Immature natural killer cell (primary cell): ENCODE measurements around the gene EIF3J. TPM values are rescaled to one million over a fixed set of nuclear protein-coding genes. Genes with fewer than 3 reads are reported as not detected.

Experiments
- DNase-seq, 3 donors: peaks; one replicate each; pipeline ENCODE4 v3.0.0; 2022; ENCODE audit warnings: mixed read lengths in 1 of 3
- H3K27ac Mint-ChIP-seq, 6 donors: one replicate each; pipeline ENCODE4 v1.8.0; 2020; ENCODE audit warnings: mixed read lengths in 6 of 6, mild to moderate bottlenecking in 5 of 6, inconsistent platforms in 4 of 6, moderate library complexity in 3 of 6
- H3K27me3 Mint-ChIP-seq, 3 donors: one replicate each; pipeline ENCODE4 v1.8.0; 2020 to 2021; ENCODE audit warnings: low read depth in 3 of 3, mild to moderate bottlenecking in 3 of 3, mixed read lengths in 3 of 3, moderate library complexity in 3 of 3, inconsistent platforms in 1 of 3
- H3K36me3 Mint-ChIP-seq, 3 donors: one replicate each; pipeline ENCODE4 v1.8.0; 2020; ENCODE audit warnings: mixed read lengths in 3 of 3, inconsistent platforms in 2 of 3, mild to moderate bottlenecking in 2 of 3
- H3K4me1 Mint-ChIP-seq, 2 donors: one replicate each; pipeline ENCODE4 v1.8.0; 2020; ENCODE audit warnings: inconsistent platforms in 2 of 2, mild to moderate bottlenecking in 2 of 2, mixed read lengths in 2 of 2, moderate library complexity in 1 of 2
- H3K4me3 Mint-ChIP-seq, 5 donors: one replicate each; pipeline ENCODE4 v1.8.0; 2020; ENCODE audit warnings: mild to moderate bottlenecking in 5 of 5, mixed read lengths in 5 of 5, inconsistent platforms in 3 of 5, moderate library complexity in 3 of 5
- H3K9me3 Mint-ChIP-seq, 6 donors: one replicate each; pipeline ENCODE4 v1.8.0; 2020; ENCODE audit warnings: mild to moderate bottlenecking in 6 of 6, mixed read lengths in 6 of 6, inconsistent platforms in 4 of 6, moderate library complexity in 3 of 6
- polyA plus RNA-seq, 3 donors: library from polyadenylated mRNA; unstranded; fragments of 300-500 nt; fragmentation: Illumina TruSeq; gene quantifications; one replicate each; pipeline ENCODE4 v1.2.3, GENCODE V29; 2021

Gene EIF3J
- polyA plus RNA-seq, 3 donors from 2014 or later = 16.8 to 21.0 (median 19.4) TPM

DNA sequence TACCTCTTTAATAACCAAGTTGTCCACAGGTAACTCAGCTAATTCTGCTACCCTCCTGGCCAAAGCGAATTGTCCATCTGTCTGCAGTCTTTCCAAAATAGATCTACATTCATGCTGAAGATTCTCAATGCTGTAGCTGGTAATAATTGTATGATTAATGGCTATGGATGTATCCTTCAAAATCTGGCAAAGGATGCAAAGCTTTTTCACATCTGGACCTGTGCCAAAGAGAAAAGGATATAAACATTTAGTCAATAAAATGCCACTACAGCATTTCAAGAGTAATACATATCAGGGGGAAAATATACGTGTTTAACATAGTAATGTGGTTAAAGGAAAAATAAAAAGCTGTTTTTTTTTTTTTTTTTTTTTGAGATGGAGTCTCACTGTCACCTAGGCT, 48.7 kb downstream of the EIF3J start:
- H3K27ac Mint-ChIP-seq = peak overlapping the region in 3 of 6 donors; percentile 16 to 36 (median 26)
- H3K4me1 Mint-ChIP-seq = peaks cover 0 to 11% of the 10 kb centered on the region in 2 donors
- H3K9me3 Mint-ChIP-seq = no peaks in the 10 kb centered on the region
- no peak for DNase-seq
- peaks cover 18 to 49% (median 20%) of the 10 kb centered on the region in 3 donors for H3K36me3 Mint-ChIP-seq
- no peak overlapping the region for H3K4me3 Mint-ChIP-seq
- no peaks in the 10 kb centered on the region for H3K27me3 Mint-ChIP-seq

DNA sequence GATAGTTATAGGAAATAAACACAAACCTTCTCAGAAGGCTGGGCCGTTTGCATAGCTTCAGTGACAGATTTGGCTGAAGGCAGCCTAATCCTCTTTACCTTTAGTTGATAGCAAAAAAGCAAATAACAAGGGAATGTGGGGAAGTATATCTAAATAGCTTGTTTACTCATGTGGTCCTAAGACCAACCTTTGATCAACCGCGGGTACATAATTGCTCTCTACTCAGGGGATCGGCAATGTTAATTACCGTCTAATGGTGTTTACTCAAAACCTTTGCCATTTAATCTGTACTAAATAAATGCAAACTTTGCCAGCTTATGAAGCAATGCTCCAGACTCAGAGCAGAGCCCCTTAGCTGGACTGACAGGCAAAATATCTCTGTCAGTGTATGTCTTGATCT, 51.6 kb downstream of the EIF3J start:
- Mint-ChIP-seq H3K36me3 (peaks cover 19 to 47% (median 20%) of the 10 kb centered on the region in 3 donors), H3K9me3 (no peaks in the 10 kb centered on the region), H3K4me3 (no peak overlapping the region), H3K27me3 (no peaks in the 10 kb centered on the region), H3K27ac (peak overlapping the region in 2 of 6 donors; percentile 29 to 46), H3K4me1 (peaks cover 0 to 6% of the 10 kb centered on the region in 2 donors)
- DNase-seq = no peak

DNA sequence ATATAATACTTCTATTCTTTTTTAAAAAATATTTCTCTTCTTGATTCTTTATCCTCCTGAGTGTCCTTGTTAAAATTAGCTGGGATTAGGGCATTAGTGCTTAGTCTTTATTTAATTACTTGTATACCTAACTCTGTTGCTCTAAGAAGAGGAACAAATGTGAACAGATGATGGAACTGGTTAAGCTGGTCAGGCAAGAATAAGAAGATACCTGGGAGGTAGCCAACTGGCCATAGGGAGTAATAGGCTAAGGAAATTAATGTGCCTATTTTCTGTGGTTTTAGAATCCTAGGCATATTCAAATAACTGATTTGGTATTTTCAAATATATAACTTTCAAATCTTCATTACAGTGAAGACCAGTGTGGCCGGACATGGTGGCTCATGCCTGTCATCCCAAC, 54.4 kb downstream of the EIF3J start:
- Mint-ChIP-seq H3K27ac (no peak overlapping the region), H3K9me3 (no peaks in the 10 kb centered on the region), H3K27me3 (no peaks in the 10 kb centered on the region)

DNA sequence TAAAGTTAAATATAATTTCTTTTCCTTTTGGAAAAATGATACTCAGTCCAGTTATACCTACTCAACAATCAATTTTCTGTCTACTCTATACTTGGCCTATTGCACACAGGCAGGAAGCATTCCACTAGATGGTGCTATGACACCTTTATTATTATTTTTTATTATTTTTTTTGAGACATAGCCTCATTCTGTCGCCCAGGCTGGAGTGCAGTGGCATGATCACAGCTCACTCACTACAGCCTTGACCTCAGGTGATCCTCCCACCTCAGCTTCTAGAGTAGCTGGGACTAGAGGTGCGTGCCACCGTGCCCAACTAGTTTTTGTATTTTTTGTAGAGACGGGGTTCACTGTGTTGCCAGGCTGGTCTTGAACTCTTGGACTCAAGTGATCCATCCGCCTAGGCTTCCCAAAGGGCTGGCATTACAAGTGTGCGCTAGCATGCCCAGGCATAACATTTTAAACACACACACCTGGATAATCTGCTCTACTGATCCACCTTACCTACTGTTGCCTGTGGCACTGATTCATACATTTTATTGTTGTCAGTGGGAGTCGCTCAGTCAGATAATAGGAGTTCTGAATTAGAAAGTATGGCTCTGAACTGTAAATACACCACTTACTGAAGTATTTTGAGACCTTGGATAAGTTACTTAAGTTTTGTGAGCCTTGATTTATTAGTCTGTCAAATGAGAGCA, 56.2 kb downstream of the EIF3J start:
- DNase-seq = peak; percentile 22 to 54 (median 40)
- no peak overlapping the region for H3K4me3 Mint-ChIP-seq
- H3K27me3 Mint-ChIP-seq = no peaks in the 10 kb centered on the region
- no peaks in the 10 kb centered on the region for H3K4me1 Mint-ChIP-seq
- H3K36me3 Mint-ChIP-seq = peaks cover 20 to 55% (median 26%) of the 10 kb centered on the region in 3 donors
- no peaks in the 10 kb centered on the region for H3K9me3 Mint-ChIP-seq
- H3K27ac Mint-ChIP-seq = peak overlapping the region in 2 of 6 donors; percentile 7 to 62

More for the DNA sequence above, 54.4 kb downstream of the EIF3J start:
- H3K4me1 Mint-ChIP-seq = no peaks in the 10 kb centered on the region
- H3K4me3 Mint-ChIP-seq = no peak overlapping the region
- H3K36me3 Mint-ChIP-seq = peaks cover 18 to 49% (median 21%) of the 10 kb centered on the region in 3 donors
- no peak for DNase-seq

DNA sequence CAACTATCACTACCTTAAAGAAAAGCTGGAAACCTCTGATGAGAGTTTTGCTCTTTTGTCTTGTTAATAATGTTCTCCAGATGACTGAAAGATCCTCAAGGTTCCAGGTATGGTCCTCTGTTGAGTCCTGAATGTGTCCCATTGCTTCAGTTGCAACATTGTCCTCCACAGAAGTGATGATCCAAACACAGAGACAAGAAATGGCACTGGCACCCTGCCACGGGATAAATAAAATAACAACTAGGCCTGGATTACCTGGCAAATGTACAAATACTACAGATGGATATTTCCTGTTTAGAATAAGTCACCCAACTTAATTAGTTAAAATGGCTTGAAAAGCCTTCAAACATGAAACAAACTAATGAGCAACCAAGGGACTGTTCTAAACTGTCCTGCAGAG, 58.3 kb downstream of the EIF3J start:
- Mint-ChIP-seq H3K27ac (peak overlapping the region in 4 of 6 donors; percentile 57 to 82 (median 71)), H3K4me3 (no peak overlapping the region), H3K36me3 (peaks cover 20 to 51% (median 27%) of the 10 kb centered on the region in 3 donors), H3K4me1 (no peaks in the 10 kb centered on the region), H3K27me3 (no peaks in the 10 kb centered on the region), H3K9me3 (no peaks in the 10 kb centered on the region)
- DNase-seq = no peak

DNA sequence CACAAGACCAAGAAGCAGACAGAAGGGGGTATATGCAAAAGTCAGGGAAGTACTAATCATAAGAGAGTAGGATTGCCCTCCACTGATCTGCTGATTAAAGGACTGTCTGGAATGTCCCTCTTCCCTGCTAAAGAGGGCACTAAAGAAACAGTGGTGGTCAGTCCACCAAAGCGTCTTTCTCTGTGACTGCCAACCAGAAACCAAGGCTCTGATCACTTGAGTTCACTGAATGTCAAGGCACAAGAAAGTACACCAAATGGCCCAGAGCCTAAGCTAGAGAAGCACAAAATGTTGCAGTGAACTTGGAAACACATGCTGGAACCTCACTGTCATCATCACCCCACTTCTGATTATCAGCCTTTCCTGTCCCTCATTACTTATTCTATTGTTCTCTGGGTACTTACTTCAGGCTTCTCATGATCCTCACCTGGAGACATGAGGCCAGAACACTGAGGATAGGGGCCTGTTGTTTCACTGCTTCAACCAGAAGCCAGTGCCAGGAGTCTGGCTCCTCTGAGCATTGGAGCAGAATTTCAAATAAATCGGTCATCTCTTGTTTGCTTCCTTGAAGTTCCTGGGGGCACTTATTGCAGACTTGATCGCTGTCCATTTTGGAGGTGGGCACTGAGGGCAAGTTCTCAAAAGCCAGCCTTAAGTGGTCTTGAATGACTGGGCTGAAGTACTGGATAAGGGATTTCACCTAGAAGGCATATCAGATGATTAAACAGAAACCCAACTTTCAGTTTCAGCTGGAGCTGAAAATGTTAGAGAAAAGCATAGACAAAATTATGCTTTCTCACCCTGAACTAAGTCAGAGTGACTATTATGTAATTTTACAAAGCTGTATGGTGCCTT, 58.9 kb downstream of the EIF3J start:
- H3K36me3 Mint-ChIP-seq = peaks cover 16 to 48% (median 21%) of the 10 kb centered on the region in 3 donors
- no peak for DNase-seq
- H3K4me3 Mint-ChIP-seq = no peak overlapping the region
- H3K9me3 Mint-ChIP-seq = no peaks in the 10 kb centered on the region
- H3K27ac Mint-ChIP-seq = peak overlapping the region; percentile 51 to 82 (median 71)
- H3K27me3 Mint-ChIP-seq = no peaks in the 10 kb centered on the region
- no peaks in the 10 kb centered on the region for H3K4me1 Mint-ChIP-seq

DNA sequence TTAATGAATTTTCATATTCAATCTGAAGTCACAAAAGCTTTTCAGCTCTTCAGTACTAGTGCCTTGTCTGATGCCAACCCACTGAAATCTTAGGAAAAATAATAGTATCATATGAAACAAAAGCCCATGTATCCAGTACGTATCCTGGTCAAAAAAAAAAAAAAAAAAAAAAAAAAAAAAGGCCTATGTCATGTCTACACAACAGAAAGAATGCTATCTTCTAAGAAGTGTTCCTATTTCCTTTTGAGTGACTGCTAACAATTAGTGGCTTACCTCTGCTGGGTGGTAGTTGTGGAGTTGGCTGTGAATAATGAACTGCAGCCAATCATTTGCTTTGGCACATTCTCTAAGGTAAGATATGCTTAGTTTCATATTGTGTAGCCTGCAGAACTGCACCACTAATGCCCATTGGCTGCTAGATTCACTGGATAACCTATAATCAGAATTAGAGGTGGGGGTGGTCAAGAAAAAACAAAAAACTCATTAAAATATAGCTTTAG, 59.6 kb downstream of the EIF3J start:
- no peaks in the 10 kb centered on the region for H3K9me3 Mint-ChIP-seq
- no peaks in the 10 kb centered on the region for H3K4me1 Mint-ChIP-seq
- peaks cover 13 to 41% (median 16%) of the 10 kb centered on the region in 3 donors for H3K36me3 Mint-ChIP-seq
- DNase-seq = no peak
- H3K27me3 Mint-ChIP-seq = no peaks in the 10 kb centered on the region
- H3K4me3 Mint-ChIP-seq = no peak overlapping the region
- H3K27ac Mint-ChIP-seq = peak overlapping the region in 3 of 6 donors; percentile 51 to 57 (median 57)

DNA sequence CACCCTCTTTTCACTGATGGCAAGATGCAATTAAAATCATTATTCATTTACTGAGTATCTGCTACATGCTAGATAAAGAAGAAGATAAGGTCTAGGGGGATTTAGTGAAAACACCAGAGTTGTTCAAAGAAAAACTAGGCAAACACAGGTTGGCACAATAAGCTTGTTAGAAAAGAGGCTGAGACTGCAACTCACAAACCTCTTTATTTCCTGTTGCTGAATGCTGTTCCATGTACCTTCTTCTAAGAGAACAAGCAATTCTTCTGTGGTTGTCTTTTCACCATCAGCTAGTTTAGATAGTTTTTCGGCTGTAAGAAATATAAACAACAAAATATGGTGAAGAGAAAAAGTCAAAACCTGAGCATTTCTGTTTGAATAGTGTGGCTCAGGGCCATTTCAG, 61.1 kb downstream of the EIF3J start:
- Mint-ChIP-seq H3K27ac (peak overlapping the region; percentile 38 to 83 (median 66)), H3K4me1 (no peaks in the 10 kb centered on the region)
- DNase-seq = no peak

DNA sequence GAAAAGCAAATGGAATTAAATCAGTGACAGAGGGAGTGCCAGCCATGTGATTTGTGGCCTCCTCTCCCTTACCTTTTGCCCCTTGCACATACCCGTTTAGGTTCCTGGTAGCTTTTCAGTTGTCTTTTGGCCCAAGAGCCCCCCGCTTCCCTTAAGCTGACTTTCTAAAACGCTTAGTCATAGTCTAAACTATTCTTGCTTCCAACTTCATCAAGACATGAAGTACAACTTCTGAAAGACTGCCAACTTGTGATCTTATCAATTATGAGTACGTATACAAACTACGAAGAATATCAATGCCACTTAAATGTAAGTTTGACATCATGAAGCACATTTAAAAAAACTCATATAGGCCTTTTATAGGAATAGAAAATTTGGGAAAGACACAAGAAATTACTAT, 61.9 kb downstream of the EIF3J start:
- Mint-ChIP-seq H3K4me3 (no peak overlapping the region), H3K27me3 (no peaks in the 10 kb centered on the region), H3K9me3 (no peaks in the 10 kb centered on the region), H3K4me1 (no peaks in the 10 kb centered on the region), H3K27ac (peak overlapping the region in 2 of 6 donors; percentile 26 to 76), H3K36me3 (peaks cover 22 to 48% (median 27%) of the 10 kb centered on the region in 3 donors)
- no peak for DNase-seq

More for the DNA sequence above, 61.1 kb downstream of the EIF3J start:
- Mint-ChIP-seq H3K9me3 (no peaks in the 10 kb centered on the region), H3K4me3 (no peak overlapping the region), H3K36me3 (peaks cover 17 to 49% (median 23%) of the 10 kb centered on the region in 3 donors), H3K27me3 (no peaks in the 10 kb centered on the region)

DNA sequence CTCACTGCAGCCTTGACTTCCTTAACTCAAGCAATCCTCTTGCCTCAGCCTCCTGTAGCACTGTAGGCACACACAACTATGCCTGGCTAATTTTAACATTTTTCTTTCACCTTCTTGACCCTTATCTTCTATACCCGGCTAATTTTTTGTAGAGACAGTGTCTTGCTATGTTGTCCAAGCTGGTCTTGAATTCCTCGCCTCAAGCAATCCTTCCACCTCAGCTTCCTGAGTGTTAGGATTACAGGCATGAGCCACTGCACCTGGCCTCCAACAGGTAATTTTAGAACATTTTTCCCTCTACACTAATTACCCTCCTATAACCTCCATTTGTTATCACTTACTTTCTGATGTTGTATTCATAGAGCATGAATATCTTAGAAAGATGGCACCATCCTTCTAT, 66.2 kb downstream of the EIF3J start:
- H3K36me3 Mint-ChIP-seq = peaks cover 29 to 49% (median 32%) of the 10 kb centered on the region in 3 donors

DNA sequence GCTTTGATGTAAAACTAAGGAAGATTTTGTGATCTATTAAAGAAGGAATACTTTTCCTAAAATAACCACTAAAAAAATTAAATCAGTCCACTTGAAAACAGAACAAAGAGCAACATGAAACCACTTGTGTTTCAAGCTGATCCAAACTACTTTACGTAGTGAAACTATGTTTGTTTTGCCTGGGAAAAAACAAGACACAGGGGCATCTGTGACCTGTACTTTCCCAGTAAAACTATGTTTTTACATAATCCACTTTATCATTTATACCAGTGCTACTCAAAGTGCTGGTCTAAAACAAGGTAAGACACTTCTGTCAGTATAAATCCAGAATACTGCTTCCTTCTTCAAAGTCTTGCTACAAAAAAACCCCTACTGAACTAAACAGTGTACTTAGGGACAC, 69.8 kb downstream of the EIF3J start:
- H3K9me3 Mint-ChIP-seq = no peaks in the 10 kb centered on the region
- no peak overlapping the region for H3K4me3 Mint-ChIP-seq
- no peak for DNase-seq
- no peaks in the 10 kb centered on the region for H3K27me3 Mint-ChIP-seq
- H3K36me3 Mint-ChIP-seq = peaks cover 30 to 52% (median 35%) of the 10 kb centered on the region in 3 donors
- no peaks in the 10 kb centered on the region for H3K4me1 Mint-ChIP-seq
- H3K27ac Mint-ChIP-seq = peak overlapping the region in 2 of 6 donors; percentile 12 to 79

More for the DNA sequence above, 66.2 kb downstream of the EIF3J start:
- H3K9me3 Mint-ChIP-seq = no peaks in the 10 kb centered on the region
- no peak for DNase-seq
- H3K4me1 Mint-ChIP-seq = no peaks in the 10 kb centered on the region
- no peak overlapping the region for H3K4me3 Mint-ChIP-seq
- peak overlapping the region in 3 of 6 donors; percentile 11 to 27 (median 17) for H3K27ac Mint-ChIP-seq
- no peaks in the 10 kb centered on the region for H3K27me3 Mint-ChIP-seq
